ENCODE data around the gene DIP2C.
"Not testable (repeated sequence)": the region's sequence is repeated elsewhere in the genome, so short reads cannot be mapped to it uniquely, and the experiment has no call there.

Gene DIP2C

DNA sequence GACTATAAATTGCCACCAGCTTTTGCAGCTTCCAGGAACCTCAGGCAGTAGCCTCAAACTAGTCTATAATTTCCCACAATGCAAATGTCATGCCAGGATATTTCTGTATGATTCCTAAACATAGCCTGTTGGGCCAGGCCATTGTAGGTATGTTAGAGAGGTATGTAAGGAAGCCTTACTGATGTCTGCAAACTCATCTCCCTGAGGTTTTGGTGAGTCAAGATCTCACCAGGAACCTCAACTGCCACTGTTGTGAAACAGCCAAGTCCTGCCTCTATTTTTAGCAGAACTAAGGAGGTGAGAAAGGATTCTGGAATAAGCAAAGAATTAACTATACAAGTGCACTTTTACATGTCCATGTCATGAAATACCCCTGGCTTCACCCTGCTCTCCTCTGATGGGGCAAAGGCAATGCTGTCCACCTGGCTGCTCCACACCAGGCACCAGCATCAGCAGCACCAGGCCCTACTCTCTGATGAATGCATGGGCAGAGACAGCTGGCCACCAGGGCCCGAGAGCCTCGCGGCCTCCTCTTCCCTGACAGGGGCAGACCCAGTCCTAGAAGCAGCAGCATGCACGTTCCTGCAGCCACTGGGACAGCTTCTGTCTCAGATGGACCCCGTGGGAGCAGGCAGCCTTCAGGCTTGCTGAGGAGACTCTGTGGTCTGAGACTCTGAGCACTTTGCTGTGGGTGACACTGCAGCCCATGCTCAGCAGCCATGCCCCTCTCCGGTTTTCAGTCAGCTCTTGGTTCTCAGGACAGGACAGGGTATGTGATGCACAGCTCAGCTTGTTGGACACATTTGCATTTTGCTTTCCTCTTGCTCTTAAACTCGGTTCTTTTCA lies 407.0 kb downstream of the DIP2C start:
- DNase-seq: no peak

DNA sequence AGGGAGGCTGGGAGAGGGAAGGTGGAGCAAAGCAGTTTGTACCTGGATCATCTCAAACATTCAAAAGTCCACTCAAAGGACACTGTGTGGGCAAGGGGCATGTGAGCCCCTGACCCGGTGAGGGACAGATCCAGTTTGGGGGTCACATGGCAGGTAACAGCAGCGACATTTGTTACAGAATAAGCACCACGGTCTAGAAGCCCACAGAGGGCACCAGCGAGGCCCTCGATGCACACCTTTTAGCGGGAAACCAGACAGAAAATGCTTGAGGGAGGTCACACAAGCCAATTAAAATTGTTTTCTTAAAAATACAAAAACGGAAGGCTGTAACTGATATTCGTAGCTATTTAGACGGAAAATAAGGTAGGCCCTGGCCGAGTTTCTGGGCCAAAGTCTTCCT lies 409.8 kb downstream of the DIP2C start:
- no peak for DNase-seq

GRCh38 chr10:279232-279631 lies 410.2 kb downstream of the DIP2C start:
- DNase-seq: no peak

- DNase-seq: no peak
Observed at GRCh38 chr10:278707-279106, 410.8 kb downstream of the DIP2C start.

- DNase-seq: no peak
Observed at GRCh38 chr10:277963-278362, 411.5 kb downstream of the DIP2C start.

- no peak for DNase-seq
Observed at GRCh38 chr10:275680-276079, 413.8 kb downstream of the DIP2C start.

DNA sequence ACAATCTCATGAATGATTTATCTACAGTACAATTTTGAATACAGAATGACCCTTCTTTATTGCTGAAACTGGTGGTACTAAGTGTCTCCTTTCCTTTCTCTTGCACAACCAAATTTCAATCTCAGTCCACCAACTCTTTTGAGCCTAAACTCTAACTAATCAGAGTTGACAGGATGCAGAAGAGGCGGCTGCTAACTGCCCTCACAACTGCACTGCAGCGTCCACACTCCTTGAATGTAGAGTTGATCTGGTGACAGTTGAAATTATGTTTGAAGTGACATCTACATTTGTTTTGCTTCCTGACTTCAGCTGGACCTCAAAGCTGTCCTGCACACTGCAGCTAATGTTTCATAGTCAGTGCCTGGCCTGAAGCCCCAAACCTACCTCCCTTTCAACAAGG lies 414.6 kb downstream of the DIP2C start:
- DNase-seq: no peak

DNA sequence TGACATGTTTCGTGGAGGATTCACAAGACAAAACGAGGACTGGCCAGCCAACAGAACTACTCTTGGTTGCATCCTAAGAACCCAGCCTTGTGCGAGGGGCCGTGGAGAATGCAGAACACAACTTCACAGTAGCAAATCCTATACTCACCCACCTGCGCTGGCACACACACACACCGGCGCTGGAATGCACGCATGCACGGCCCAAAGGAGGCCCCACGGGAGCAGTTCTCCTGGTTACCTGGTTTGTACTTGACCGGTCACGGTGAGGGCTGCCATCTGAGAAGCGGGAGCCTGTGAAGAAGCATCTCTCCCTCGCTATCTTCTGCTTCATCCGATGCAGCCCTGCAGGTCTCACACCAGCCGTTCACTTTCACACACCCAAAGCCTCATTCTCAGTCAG lies 416.4 kb downstream of the DIP2C start:
- no peak for DNase-seq

DNA sequence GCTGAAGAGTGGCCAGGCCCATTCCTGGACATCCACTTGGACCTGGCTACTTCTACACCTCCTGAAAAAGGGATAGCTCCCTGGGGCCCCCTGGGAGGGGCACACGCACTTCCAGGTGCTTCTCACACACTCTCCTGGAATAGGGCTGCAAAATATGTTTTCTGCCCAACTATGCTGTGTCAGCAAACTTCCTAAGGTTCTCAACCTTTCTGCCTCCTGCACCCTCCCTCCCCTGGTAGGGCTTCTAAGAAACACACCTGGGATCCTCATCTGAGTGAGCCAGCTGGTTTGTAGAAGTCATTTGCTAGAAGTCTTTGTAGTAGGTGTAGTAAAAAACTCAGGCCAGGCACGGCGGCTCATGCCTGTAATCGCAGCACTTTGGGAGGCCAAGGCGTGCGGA lies 417.7 kb downstream of the DIP2C start:
- no peak for DNase-seq

DNA sequence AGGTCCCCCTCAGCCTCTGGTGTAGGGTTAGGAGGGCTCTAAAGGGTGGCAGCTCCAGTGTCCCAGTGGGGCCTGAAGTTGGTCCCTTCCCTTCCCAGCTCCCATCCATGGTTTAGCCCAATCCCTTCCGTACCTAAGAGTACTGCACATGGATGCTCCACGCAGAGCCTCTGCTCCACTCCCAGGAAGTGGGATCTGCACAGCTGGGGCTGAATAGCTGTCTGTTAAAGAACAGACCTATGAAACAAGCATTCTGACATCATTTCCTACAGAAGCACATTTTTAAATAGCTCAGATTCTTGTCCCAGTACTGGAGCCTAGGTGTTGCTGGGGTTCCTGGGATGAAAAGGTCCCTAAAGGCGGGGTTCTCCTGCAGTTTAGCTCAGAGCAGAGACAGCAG lies 418.3 kb downstream of the DIP2C start:
- DNase-seq: no peak

- DNase-seq: no peak
Observed at GRCh38 chr10:269440-270074, 419.9 kb downstream of the DIP2C start.

GRCh38 chr10:267705-268104 lies 421.8 kb downstream of the DIP2C start:
- DNase-seq: no peak

DNA sequence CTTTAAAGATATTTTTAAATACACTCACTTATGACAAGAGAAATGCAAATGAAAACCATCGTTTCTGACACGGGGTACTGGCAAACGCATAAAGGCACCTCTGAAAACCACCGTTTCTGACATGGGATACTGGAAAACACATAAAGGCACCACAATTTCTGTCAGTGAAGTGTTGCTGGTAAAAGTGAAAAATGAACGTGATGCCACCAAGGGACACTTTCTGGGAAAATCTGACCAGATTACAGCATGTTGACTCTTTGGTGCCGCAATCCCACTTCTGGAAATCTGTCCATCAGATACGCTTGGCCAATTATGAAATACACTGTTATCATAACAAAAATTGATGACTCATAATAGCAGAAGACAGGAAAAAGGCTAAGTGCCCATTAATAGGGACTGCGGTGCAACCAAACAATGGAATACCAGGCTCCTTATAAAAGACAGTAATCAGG lies 422.5 kb downstream of the DIP2C start:
- no peak for DNase-seq

- DNase-seq: not testable (repeated sequence)
Observed at GRCh38 chr10:265816-266588, 423.5 kb downstream of the DIP2C start.

DNA sequence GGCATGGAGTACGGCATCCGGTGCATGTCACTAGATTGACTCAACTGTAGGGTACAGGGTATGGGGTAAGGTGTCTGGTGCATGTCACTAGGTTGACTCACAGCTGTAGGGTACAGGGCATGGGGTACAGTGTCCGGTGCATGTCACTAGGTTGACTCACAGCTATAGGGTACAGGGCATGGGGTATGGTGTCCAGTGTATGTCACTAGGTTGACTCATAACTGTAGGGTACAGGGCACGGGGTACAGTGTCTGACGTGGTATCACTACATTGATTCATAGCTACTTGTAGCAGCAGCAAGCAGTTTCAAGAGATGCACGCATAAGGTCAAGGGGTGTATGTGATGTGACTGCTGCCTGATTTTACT lies 424.4 kb downstream of the DIP2C start:
- DNase-seq: not testable (repeated sequence)

DNA sequence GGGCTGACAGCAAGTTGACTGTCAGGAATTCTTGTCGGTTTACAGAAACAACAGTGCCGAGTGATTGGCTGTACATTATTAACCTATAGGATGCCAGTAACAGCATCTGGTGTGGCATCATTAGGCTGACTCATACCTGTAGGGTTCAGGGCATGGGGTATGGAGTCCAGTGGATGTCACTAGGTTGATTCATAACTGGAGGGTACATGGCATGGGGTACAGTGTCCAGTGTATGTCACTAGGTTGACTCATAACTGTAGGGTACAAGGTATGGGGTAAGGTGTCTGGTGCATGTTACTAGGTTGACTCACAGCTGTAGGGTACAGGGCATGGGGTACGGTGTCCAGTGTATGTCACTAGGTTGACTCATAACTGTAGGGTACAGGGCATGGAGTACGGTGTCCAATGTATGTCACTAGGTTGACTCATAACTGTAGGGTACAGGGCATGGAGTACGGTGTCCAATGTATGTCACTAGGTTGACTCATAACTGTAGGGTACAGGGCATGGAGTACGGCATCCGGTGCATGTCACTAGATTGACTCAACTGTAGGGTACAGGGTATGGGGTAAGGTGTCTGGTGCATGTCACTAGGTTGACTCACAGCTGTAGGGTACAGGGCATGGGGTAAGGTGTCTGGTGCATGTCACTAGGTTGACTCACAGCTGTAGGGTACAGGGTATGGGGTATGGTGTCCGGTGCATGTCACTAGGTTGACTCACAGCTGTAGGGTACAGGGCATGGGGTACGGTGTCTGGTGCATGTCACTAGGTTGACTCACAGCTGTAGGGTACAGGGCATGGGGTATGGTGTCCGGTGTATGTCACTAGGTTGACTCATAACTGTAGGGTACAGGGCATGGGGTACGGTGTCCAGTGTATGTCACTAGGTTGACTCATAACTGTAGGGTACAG lies 425.1 kb downstream of the DIP2C start:
- not testable (repeated sequence) for DNase-seq

- no peak for DNase-seq
Observed at GRCh38 chr10:260819-261429, 428.5 kb downstream of the DIP2C start.

GRCh38 chr10:251982-252582 lies 437.4 kb downstream of the DIP2C start:
- no peak for DNase-seq

GRCh38 chr10:248307-248706 lies 441.2 kb downstream of the DIP2C start:
- no peak for DNase-seq

- no peak for DNase-seq
Observed at GRCh38 chr10:247480-247879, 442.0 kb downstream of the DIP2C start.

GRCh38 chr10:246431-246830 lies 443.0 kb downstream of the DIP2C start:
- DNase-seq: no peak

- no peak for DNase-seq
Observed at GRCh38 chr10:244227-244626, 445.2 kb downstream of the DIP2C start.
